ENCODE measurements around the gene GADD45GIP1. TPM values are rescaled to one million over a fixed set of nuclear protein-coding genes. Genes with fewer than 3 reads are reported as not detected.

The GADD45GIP1 gene
- polyA plus RNA-seq, 1 of the 3 experiments (the other 2 are of a cell fraction), result 91.8 TPM

GRCh38 chr19:12945479-12946091 lies 11.4 kb downstream of the GADD45GIP1 start, which contains the start of gene RAD23A (continued):
- TF ChIP-seq USF2 (IDR thresholded peaks at IDR 0.05; ENCODE audit: borderline replicate concordance, low read depth, low read length), result peak; percentile 93
- TF ChIP-seq EP300 (IDR thresholded peaks at IDR 0.05; ENCODE audit: borderline replicate concordance in 1 of 2, low read depth in 1 of 2, low read length in 1 of 2), result no peak

DNA sequence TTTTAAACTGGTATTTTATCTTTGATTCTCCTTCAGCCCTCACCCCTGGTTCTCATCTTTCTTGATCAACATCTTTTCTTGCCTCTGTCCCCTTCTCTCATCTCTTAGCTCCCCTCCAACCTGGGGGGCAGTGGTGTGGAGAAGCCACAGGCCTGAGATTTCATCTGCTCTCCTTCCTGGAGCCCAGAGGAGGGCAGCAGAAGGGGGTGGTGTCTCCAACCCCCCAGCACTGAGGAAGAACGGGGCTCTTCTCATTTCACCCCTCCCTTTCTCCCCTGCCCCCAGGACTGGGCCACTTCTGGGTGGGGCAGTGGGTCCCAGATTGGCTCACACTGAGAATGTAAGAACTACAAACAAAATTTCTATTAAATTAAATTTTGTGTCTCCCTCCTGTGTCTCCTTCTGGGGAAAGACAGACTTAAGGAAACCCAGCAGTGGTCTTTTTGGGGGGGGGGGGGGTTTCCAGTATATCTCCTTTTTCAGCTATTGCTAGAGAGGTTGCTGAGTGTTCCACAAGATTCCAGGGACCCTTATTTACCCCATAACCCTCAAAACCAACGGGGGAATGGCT lies 12.8 kb downstream of the GADD45GIP1 start:
- no peaks in the 10 kb centered on the region for H3K9me3 ChIP-seq
- no peaks in the 10 kb centered on the region for H3K27me3 ChIP-seq (ENCODE audit: insufficient read depth)
- peaks cover 73% of the 10 kb centered on the region for H3K79me2 ChIP-seq (ENCODE audit: insufficient read depth)
- peaks cover 13 to 37% of the 10 kb centered on the region in 2 experiments; a peak in 3 of 4 replicates for H3K4me1 ChIP-seq (ENCODE audit: control insufficient read depth in 1 of 2, insufficient read depth in 2 of 2, low read depth in 1 of 2, low read length in 1 of 2)
- peaks cover 54 to 71% of the 10 kb centered on the region in 2 experiments for H3K36me3 ChIP-seq (replicated peaks in 1 of 2; ENCODE audit: control insufficient read depth in 1 of 2, insufficient read depth in 2 of 2, low read length in 1 of 2)
- peaks cover 29% of the 10 kb centered on the region for H4K20me1 ChIP-seq (ENCODE audit: insufficient read depth)
- H3K4me2 ChIP-seq, result no peak overlapping the region
- ChIA-PET CTCF (interaction anchor here (1.3 kb wide), 1 partner anchor 21 kb away, joined by 7 read pairs; no protein-coding TSS in a partner anchor), POLR2A (interaction anchor here (0.6 to 1.5 kb wide), 3 partner anchors 10 to 53 kb away, joined by 3 to 6 read pairs (median 3); partner anchors contain the start of genes FARSA and GCDH)
- no peak for DNase-seq
- H2AFZ ChIP-seq (ENCODE audit: low read depth), result no peak overlapping the region
- H3K9me2 ChIP-seq, result no peaks in the 10 kb centered on the region
- WGBS (ENCODE audit: low lambda C conversion rate), result 77% methylated on average over 2 of the region's 2 CpGs
- H3F3A ChIP-seq (replicated peaks; ENCODE audit: insufficient read depth), result peaks cover 56% of the 10 kb centered on the region
- H3K27ac ChIP-seq (ENCODE audit: low read depth in 2 of 2, low read length in 1 of 2), result peak overlapping the region in 1 of 2 experiments; percentile 87; a peak in 3 of 4 replicates
- TF ChIP-seq TCF12 (IDR thresholded peaks at IDR 0.05) (no peak), FOXM1 (IDR thresholded peaks at IDR 0.05; ENCODE audit: low read depth) (no peak), NFIC (IDR thresholded peaks at IDR 0.05; ENCODE audit: borderline replicate concordance) (no peak)
- TF ChIP-seq, protein P1, sequence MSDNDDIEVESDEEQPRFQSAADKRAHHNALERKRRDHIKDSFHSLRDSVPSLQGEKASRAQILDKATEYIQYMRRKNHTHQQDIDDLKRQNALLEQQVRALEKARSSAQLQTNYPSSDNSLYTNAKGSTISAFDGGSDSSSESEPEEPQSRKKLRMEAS (IDR thresholded peaks at IDR 0.05; ENCODE audit: low read depth), result no peak
- H3K4me3 ChIP-seq (ENCODE audit: low read depth in 2 of 2, low read length in 1 of 2), result no peak overlapping the region
- no peak overlapping the region for H3K9ac ChIP-seq

GRCh38 chr19:12943437-12944044 lies 13.5 kb downstream of the GADD45GIP1 start:
- Histone ChIP-seq H3K4me3 (ENCODE audit: low read depth in 2 of 2, low read length in 1 of 2) (no peak overlapping the region), H2AFZ (ENCODE audit: low read depth) (no peak overlapping the region), H3K9me3 (no peaks in the 10 kb centered on the region), H3K9me2 (no peaks in the 10 kb centered on the region), H3K4me2 (no peak overlapping the region), H3K4me1 (ENCODE audit: control insufficient read depth in 1 of 2, insufficient read depth in 2 of 2, low read depth in 1 of 2, low read length in 1 of 2) (peaks cover 13 to 38% of the 10 kb centered on the region in 2 experiments; a peak in 3 of 4 replicates), H3F3A (replicated peaks; ENCODE audit: insufficient read depth) (peaks cover 56% of the 10 kb centered on the region), H3K27me3 (ENCODE audit: insufficient read depth) (no peaks in the 10 kb centered on the region), H3K36me3 (replicated peaks in 1 of 2; ENCODE audit: control insufficient read depth in 1 of 2, insufficient read depth in 2 of 2, low read length in 1 of 2) (peaks cover 47 to 70% of the 10 kb centered on the region in 2 experiments), H3K27ac (ENCODE audit: low read depth in 2 of 2, low read length in 1 of 2) (peak overlapping the region; percentile 23 to 31; a peak in 2 of 4 replicates), H3K9ac (no peak overlapping the region), H3K79me2 (ENCODE audit: insufficient read depth) (peaks cover 78% of the 10 kb centered on the region), H4K20me1 (ENCODE audit: insufficient read depth) (peaks cover 33% of the 10 kb centered on the region)
- DNase-seq, result no peak
- 88% methylated on average over 18 of the region's 18 CpGs for WGBS (ENCODE audit: low lambda C conversion rate)
- ChIA-PET POLR2A (interaction anchor here (0.6 to 0.9 kb wide), 3 partner anchors 11 to 174 kb away, joined by 3 read pairs; partner anchors contain the start of genes GCDH and NACC1), CTCF (interaction anchor here (1.3 kb wide), 1 partner anchor 22 kb away, joined by 7 read pairs; no protein-coding TSS in a partner anchor)
- TF ChIP-seq, protein P2, sequence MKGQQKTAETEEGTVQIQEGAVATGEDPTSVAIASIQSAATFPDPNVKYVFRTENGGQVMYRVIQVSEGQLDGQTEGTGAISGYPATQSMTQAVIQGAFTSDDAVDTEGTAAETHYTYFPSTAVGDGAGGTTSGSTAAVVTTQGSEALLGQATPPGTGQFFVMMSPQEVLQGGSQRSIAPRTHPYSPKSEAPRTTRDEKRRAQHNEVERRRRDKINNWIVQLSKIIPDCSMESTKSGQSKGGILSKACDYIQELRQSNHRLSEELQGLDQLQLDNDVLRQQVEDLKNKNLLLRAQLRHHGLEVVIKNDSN (IDR thresholded peaks at IDR 0.05; ENCODE audit: borderline replicate concordance, low read depth), result no peak
- TF ChIP-seq, protein P3, sequence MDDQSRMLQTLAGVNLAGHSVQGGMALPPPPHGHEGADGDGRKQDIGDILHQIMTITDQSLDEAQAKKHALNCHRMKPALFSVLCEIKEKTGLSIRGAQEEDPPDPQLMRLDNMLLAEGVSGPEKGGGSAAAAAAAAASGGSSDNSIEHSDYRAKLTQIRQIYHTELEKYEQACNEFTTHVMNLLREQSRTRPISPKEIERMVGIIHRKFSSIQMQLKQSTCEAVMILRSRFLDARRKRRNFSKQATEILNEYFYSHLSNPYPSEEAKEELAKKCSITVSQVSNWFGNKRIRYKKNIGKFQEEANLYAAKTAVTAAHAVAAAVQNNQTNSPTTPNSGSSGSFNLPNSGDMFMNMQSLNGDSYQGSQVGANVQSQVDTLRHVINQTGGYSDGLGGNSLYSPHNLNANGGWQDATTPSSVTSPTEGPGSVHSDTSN (IDR thresholded peaks at IDR 0.05), result no peak
- TF ChIP-seq RAD21 (IDR thresholded peaks at IDR 0.05; ENCODE audit: low read length) (no peak), FOSL2 (IDR thresholded peaks at IDR 0.05; ENCODE audit: borderline replicate concordance, low read depth) (no peak), MEF2A (IDR thresholded peaks at IDR 0.05; ENCODE audit: borderline replicate concordance, low read depth) (no peak), GATA2 (CRISPR knock-in tag; IDR thresholded peaks at IDR 0.05) (no peak), EZH2phosphoT487 (IDR thresholded peaks at IDR 0.05; ENCODE audit: borderline replicate concordance, low read depth) (no peak), NFIC (IDR thresholded peaks at IDR 0.05; ENCODE audit: borderline replicate concordance) (no peak), TAF1 (IDR thresholded peaks at IDR 0.05; ENCODE audit: borderline replicate concordance, low read depth, low read length) (no peak), RCOR1 (IDR thresholded peaks at IDR 0.05; ENCODE audit: low read length) (no peak)
- TF ChIP-seq, protein P4, sequence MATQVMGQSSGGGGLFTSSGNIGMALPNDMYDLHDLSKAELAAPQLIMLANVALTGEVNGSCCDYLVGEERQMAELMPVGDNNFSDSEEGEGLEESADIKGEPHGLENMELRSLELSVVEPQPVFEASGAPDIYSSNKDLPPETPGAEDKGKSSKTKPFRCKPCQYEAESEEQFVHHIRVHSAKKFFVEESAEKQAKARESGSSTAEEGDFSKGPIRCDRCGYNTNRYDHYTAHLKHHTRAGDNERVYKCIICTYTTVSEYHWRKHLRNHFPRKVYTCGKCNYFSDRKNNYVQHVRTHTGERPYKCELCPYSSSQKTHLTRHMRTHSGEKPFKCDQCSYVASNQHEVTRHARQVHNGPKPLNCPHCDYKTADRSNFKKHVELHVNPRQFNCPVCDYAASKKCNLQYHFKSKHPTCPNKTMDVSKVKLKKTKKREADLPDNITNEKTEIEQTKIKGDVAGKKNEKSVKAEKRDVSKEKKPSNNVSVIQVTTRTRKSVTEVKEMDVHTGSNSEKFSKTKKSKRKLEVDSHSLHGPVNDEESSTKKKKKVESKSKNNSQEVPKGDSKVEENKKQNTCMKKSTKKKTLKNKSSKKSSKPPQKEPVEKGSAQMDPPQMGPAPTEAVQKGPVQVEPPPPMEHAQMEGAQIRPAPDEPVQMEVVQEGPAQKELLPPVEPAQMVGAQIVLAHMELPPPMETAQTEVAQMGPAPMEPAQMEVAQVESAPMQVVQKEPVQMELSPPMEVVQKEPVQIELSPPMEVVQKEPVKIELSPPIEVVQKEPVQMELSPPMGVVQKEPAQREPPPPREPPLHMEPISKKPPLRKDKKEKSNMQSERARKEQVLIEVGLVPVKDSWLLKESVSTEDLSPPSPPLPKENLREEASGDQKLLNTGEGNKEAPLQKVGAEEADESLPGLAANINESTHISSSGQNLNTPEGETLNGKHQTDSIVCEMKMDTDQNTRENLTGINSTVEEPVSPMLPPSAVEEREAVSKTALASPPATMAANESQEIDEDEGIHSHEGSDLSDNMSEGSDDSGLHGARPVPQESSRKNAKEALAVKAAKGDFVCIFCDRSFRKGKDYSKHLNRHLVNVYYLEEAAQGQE (IDR thresholded peaks at IDR 0.05; ENCODE audit: low read depth, low read length), result no peak
